ENCODE measurements around the gene BIRC5. TPM values are rescaled to one million over a fixed set of nuclear protein-coding genes. Genes with fewer than 3 reads are reported as not detected.
"Not testable (repeated sequence)": the region's sequence is repeated elsewhere in the genome, so short reads cannot be mapped to it uniquely, and the experiment has no call there.

BIRC5 gene
- total RNA-seq, 1 experiment from 2014 or later = 119 TPM

GRCh38 chr17:78168903-78169793 is 44.9 kb upstream of the BIRC5 start:
- H3K4me1 ChIP-seq (ENCODE audit: control insufficient read depth, insufficient read depth, low read length) = peaks cover 36% of the 10 kb centered on the region
- ATAC-seq (peak; percentile 72), DNase-seq (ENCODE audit: low read depth, low spot score) (no peak)
- POLR2A ChIA-PET = interaction anchor here (0.6 to 1.2 kb wide), 3 partner anchors 20 to 261 kb away, joined by 3 to 7 read pairs (median 4); no protein-coding TSS in a partner anchor
- TF ChIP-seq SIN3A (IDR thresholded peaks at IDR 0.05; ENCODE audit: borderline replicate concordance, insufficient read depth, low read depth, low read length) = no peak
- peak; percentile 23 for TF ChIP-seq POLR2AphosphoS5 (IDR thresholded peaks at IDR 0.05; ENCODE audit: low read depth, low read length)
- H3K27ac ChIP-seq (ENCODE audit: low read length) = peak overlapping the region; percentile 69
- intact Hi-C loops (cut with micrococcal nuclease; ENCODE audit: unreplicated experiment) (no loop called here), in situ Hi-C loops (cut with HindIII; ENCODE audit: low pct_unique_long_range_greater_than_20kb, low sequenced_read_pairs) (no loop called here)
- peak overlapping the region; percentile 48 to 69 for H3K4me3 ChIP-seq (ENCODE audit: low read depth in 2 of 2, low read length in 2 of 2)
- H3K27me3 ChIP-seq (ENCODE audit: control insufficient read depth, insufficient read depth, low read length) = no peaks in the 10 kb centered on the region
- no peaks in the 10 kb centered on the region for H3K9me3 ChIP-seq (ENCODE audit: control insufficient read depth, insufficient read depth, low read depth, low read length)
- CTCF ChIA-PET = interaction anchor here (0.6 to 1.5 kb wide), 5 partner anchors 29 to 246 kb away, joined by 4 to 5 read pairs (median 4); no protein-coding TSS in a partner anchor
- H3K36me3 ChIP-seq (ENCODE audit: control insufficient read depth, insufficient read depth, low read length) = no peaks in the 10 kb centered on the region; the same call in 1 of the 2 replicates
- no TSS peak for BruUV-seq (replicated peaks)

- H3K27ac ChIP-seq (ENCODE audit: low read length) = peak overlapping the region; percentile 29; the same call in 1 of the 2 replicates
- H3K4me3 ChIP-seq (ENCODE audit: low read depth in 2 of 2, low read length in 2 of 2) = no peak overlapping the region
- no TSS peak for BruUV-seq (replicated peaks)
- TF ChIP-seq SIN3A (IDR thresholded peaks at IDR 0.05; ENCODE audit: borderline replicate concordance, insufficient read depth, low read depth, low read length) (no peak), POLR2AphosphoS5 (IDR thresholded peaks at IDR 0.05; ENCODE audit: low read depth, low read length) (0 out of 2 replicates have a peak, but pooled peaks have one; percentile 15)
- DNase-seq (ENCODE audit: low read depth, low spot score) = no peak
- no peak for ATAC-seq
- ChIA-PET CTCF (interaction anchor here (0.7 to 1.1 kb wide), 2 partner anchors 44 to 80 kb away, joined by 3 read pairs; no protein-coding TSS in a partner anchor), POLR2A (no interaction called here)
- H3K27me3 ChIP-seq (ENCODE audit: control insufficient read depth, insufficient read depth, low read length) = no peaks in the 10 kb centered on the region
- no peaks in the 10 kb centered on the region; the same call in 1 of the 2 replicates for H3K36me3 ChIP-seq (ENCODE audit: control insufficient read depth, insufficient read depth, low read length)
- in situ Hi-C loops (cut with HindIII; ENCODE audit: low pct_unique_long_range_greater_than_20kb, low sequenced_read_pairs) (no loop called here), intact Hi-C loops (cut with micrococcal nuclease; ENCODE audit: unreplicated experiment) (no loop called here)
- H3K9me3 ChIP-seq (ENCODE audit: control insufficient read depth, insufficient read depth, low read depth, low read length) = no peaks in the 10 kb centered on the region
- peaks cover 50% of the 10 kb centered on the region for H3K4me1 ChIP-seq (ENCODE audit: control insufficient read depth, insufficient read depth, low read length)
These were observed 43.1 kb upstream of the BIRC5 start for GRCh38 chr17:78170692-78171590.

- BruUV-seq (replicated peaks) = TSS peak; percentile 55
- DNase-seq (ENCODE audit: low read depth, low spot score); H3K9me3 ChIP-seq (ENCODE audit: control insufficient read depth, insufficient read depth, low read depth, low read length); H3K4me3 ChIP-seq (ENCODE audit: low read depth in 2 of 2, low read length in 2 of 2); H3K36me3 ChIP-seq (ENCODE audit: control insufficient read depth, insufficient read depth, low read length); intact Hi-C loops (cut with micrococcal nuclease; ENCODE audit: unreplicated experiment); in situ Hi-C loops (cut with HindIII; ENCODE audit: low pct_unique_long_range_greater_than_20kb, low sequenced_read_pairs); H3K27me3 ChIP-seq (ENCODE audit: control insufficient read depth, insufficient read depth, low read length); ATAC-seq: not testable (repeated sequence)
- CTCF ChIA-PET = interaction anchor here (0.7 to 1.1 kb wide), 2 partner anchors 45 to 80 kb away, joined by 3 read pairs; no protein-coding TSS in a partner anchor
- POLR2A ChIA-PET = interaction anchor here (0.6 kb wide), 1 partner anchor 1830 kb away, joined by 6 read pairs; no protein-coding TSS in a partner anchor
- Histone ChIP-seq H3K27ac (ENCODE audit: low read length) (peak overlapping the region; percentile 54), H3K4me1 (ENCODE audit: control insufficient read depth, insufficient read depth, low read length) (peaks cover 58% of the 10 kb centered on the region)
These were observed 42.3 kb upstream of the BIRC5 start for GRCh38 chr17:78171591-78172248.
